Neural cell (in vitro differentiated cells): ENCODE results near the gene BPIFB6.

Source experiments
- POLR2AphosphoS5 ChIP-seq: IDR thresholded peaks from 2 replicates; pipeline ENCODE4 v1.6.1; 2012
- TF ChIP-seq, protein P1 (sequence below): fragments of 450-650 bp; IDR thresholded peaks from 2 replicates; pipeline ENCODE4 v1.5.1; 2014; ENCODE audit warnings: antibody characterized with exemption, mild to moderate bottlenecking, moderate library complexity; ENCODE audit not compliant: poor library complexity, severe bottlenecking
- TF ChIP-seq, protein P2 (sequence below): IDR thresholded peaks from 2 replicates; pipeline ENCODE4 v1.6.1; 2012; ENCODE audit warnings: borderline replicate concordance

DNA sequence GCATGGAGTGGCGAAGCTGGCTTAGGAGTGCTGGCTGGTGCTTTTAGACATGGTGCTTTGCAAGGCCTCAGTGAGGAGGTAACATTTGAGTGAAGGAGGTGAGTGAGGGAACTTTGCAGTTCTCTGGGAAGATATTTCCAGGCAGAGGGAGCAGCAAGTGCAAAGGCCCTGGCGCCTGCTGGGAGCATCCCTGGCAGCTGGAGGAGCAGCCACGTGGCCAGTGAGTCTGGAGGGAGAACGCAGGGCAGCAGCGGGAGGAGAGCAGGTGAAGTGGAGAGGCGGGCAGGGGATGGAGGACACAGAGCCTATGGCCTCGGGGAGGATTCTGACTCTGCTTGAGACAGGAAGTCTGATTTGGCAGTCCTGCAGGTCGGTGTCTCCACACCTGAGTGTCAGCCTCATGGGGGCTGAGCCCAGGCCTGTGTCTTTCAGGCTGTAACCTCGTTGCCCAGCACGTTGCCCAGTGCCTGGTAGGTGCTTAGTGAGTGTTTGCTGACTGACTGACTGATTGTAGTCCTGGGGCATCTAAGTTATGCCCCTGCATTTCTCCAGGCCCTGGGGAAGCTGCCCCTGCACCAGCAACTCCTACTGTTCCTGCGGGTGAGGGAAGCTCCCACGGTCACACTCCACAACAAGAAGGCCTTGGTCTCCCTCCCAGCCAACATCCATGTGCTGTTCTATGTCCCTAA, 36.9 kb downstream of the BPIFB6 start:
- TF ChIP-seq, protein P1, sequence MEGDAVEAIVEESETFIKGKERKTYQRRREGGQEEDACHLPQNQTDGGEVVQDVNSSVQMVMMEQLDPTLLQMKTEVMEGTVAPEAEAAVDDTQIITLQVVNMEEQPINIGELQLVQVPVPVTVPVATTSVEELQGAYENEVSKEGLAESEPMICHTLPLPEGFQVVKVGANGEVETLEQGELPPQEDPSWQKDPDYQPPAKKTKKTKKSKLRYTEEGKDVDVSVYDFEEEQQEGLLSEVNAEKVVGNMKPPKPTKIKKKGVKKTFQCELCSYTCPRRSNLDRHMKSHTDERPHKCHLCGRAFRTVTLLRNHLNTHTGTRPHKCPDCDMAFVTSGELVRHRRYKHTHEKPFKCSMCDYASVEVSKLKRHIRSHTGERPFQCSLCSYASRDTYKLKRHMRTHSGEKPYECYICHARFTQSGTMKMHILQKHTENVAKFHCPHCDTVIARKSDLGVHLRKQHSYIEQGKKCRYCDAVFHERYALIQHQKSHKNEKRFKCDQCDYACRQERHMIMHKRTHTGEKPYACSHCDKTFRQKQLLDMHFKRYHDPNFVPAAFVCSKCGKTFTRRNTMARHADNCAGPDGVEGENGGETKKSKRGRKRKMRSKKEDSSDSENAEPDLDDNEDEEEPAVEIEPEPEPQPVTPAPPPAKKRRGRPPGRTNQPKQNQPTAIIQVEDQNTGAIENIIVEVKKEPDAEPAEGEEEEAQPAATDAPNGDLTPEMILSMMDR, result no peak
- TF ChIP-seq, protein P2, sequence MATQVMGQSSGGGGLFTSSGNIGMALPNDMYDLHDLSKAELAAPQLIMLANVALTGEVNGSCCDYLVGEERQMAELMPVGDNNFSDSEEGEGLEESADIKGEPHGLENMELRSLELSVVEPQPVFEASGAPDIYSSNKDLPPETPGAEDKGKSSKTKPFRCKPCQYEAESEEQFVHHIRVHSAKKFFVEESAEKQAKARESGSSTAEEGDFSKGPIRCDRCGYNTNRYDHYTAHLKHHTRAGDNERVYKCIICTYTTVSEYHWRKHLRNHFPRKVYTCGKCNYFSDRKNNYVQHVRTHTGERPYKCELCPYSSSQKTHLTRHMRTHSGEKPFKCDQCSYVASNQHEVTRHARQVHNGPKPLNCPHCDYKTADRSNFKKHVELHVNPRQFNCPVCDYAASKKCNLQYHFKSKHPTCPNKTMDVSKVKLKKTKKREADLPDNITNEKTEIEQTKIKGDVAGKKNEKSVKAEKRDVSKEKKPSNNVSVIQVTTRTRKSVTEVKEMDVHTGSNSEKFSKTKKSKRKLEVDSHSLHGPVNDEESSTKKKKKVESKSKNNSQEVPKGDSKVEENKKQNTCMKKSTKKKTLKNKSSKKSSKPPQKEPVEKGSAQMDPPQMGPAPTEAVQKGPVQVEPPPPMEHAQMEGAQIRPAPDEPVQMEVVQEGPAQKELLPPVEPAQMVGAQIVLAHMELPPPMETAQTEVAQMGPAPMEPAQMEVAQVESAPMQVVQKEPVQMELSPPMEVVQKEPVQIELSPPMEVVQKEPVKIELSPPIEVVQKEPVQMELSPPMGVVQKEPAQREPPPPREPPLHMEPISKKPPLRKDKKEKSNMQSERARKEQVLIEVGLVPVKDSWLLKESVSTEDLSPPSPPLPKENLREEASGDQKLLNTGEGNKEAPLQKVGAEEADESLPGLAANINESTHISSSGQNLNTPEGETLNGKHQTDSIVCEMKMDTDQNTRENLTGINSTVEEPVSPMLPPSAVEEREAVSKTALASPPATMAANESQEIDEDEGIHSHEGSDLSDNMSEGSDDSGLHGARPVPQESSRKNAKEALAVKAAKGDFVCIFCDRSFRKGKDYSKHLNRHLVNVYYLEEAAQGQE, result no peak
- TF ChIP-seq POLR2AphosphoS5, result no peak
